Fibroblast of the aortic adventitia (primary cell): ENCODE results near the gene ETV5. TPM values are rescaled to one million over a fixed set of nuclear protein-coding genes. Genes with fewer than 3 reads are reported as not detected.
A peak's percentile ranks its signal among the peaks of the same experiment; 100 is the strongest.

ENCODE experiments used
- DNase-seq: peaks from one replicate; pipeline ENCODE4 v3.0.0-alpha.2; 2010; ENCODE audit warnings: low read depth
- H3K4me3 ChIP-seq: 2 replicates; pipeline ENCODE4 v1.5.1; 2011; ENCODE audit warnings: low read depth, mild to moderate bottlenecking, control low read depth, low read length, moderate library complexity
- CTCF ChIP-seq: IDR thresholded peaks from 2 replicates; pipeline ENCODE4 v1.5.1; 2011; ENCODE audit warnings: mild to moderate bottlenecking, low read length, control low read depth, inconsistent platforms; ENCODE audit not compliant: insufficient read depth
- total RNA-seq: library from RNA; depleted of rRNA; stranded (reverse); fragments of >200 nt; gene quantifications from 2 replicates; pipeline ENCODE4 v1.2.3, GENCODE V29; 2012; ENCODE audit warnings: low replicate concordance

ETV5 gene
- total RNA-seq, 1 donor = 78.8 TPM

- no peak for TF ChIP-seq CTCF
- no peak for DNase-seq
- no peak overlapping the region for H3K4me3 ChIP-seq
These were observed 62.1 kb downstream of the ETV5 start for GRCh38 chr3:186046838-186047237.

GRCh38 chr3:186044968-186045367, 63.9 kb downstream of the ETV5 start:
- peak; percentile 27 for DNase-seq
- TF ChIP-seq CTCF = no peak
- H3K4me3 ChIP-seq = no peak overlapping the region

GRCh38 chr3:186044427-186044826, 64.5 kb downstream of the ETV5 start:
- TF ChIP-seq CTCF = no peak
- no peak overlapping the region for H3K4me3 ChIP-seq
- DNase-seq = no peak

- H3K4me3 ChIP-seq = no peak overlapping the region
- no peak for TF ChIP-seq CTCF
- no peak for DNase-seq
These were observed 66.2 kb downstream of the ETV5 start for GRCh38 chr3:186042521-186043202.

GRCh38 chr3:186042036-186042435, 66.9 kb downstream of the ETV5 start:
- H3K4me3 ChIP-seq = no peak overlapping the region
- DNase-seq = no peak
- TF ChIP-seq CTCF = no peak

GRCh38 chr3:186038360-186038759, 70.5 kb downstream of the ETV5 start:
- DNase-seq = no peak
- H3K4me3 ChIP-seq = no peak overlapping the region
- no peak for TF ChIP-seq CTCF

GRCh38 chr3:186035277-186035676, 73.6 kb downstream of the ETV5 start:
- peak; percentile 46 for DNase-seq
- no peak for TF ChIP-seq CTCF
- no peak overlapping the region for H3K4me3 ChIP-seq
